OCI-LY7 (cell line): ENCODE data around the gene GALNT14. TPM values are rescaled to one million over a fixed set of nuclear protein-coding genes. Genes with fewer than 3 reads are reported as not detected.

ENCODE experiments used
- BruUV-seq: library from RNA; stranded (reverse); fragments of 400-500 nt; replicated peaks from 2 replicates; lab custom pipeline; 2021; lab: Mats Ljungman, UMichigan
- CTCF ChIA-PET: fragments of 300-600 bp; sonication (Branson Sonifier 250); formaldehyde crosslinking; loops from one replicate; lab custom pipeline; 2022; ENCODE audit warnings: antibody characterized with exemption; ENCODE audit not compliant: unreplicated experiment; lab: Charles Lee
- POLR2A ChIA-PET: fragments of 300-600 bp; sonication (Branson Sonifier 250); formaldehyde crosslinking; loops from one replicate; lab custom pipeline; 2022; ENCODE audit warnings: antibody characterized with exemption; lab: Charles Lee
- DNase-seq: peaks from one replicate; pipeline ENCODE4 v3.0.0-alpha.2; 2015; ENCODE audit warnings: low spot score
- H2AFZ ChIP-seq: fragments of 200-600 bp; sonication (generic), shearing (Covaris generic); 2 replicates; pipeline ENCODE4 v1.6.1; 2014; ENCODE audit warnings: mild to moderate bottlenecking, antibody characterized with exemption, low read length, moderate library complexity
- H3K27ac ChIP-seq: fragments of 200-600 bp; sonication (generic); 2 replicates; pipeline ENCODE4 v1.5.1; 2014; ENCODE audit warnings: mixed run types, low read depth, mild to moderate bottlenecking, moderate library complexity, low read length, inconsistent platforms; ENCODE audit not compliant: poor library complexity, severe bottlenecking
- H3K36me3 ChIP-seq: fragments of 200-600 bp; sonication (generic); 2 replicates; pipeline ENCODE4 v1.6.1; 2014; ENCODE audit warnings: mild to moderate bottlenecking, antibody characterized with exemption, low read length, moderate library complexity, mixed read lengths; ENCODE audit not compliant: insufficient read depth
- H3K4me1 ChIP-seq: fragments of 200-600 bp; sonication (generic); 2 replicates; pipeline ENCODE4 v1.5.1; 2014; ENCODE audit warnings: mild to moderate bottlenecking, low read length; ENCODE audit not compliant: insufficient read depth, poor library complexity, severe bottlenecking
- H3K4me2 ChIP-seq: fragments of 200-600 bp; sonication (generic); 2 replicates; pipeline ENCODE4 v1.6.1; 2014; ENCODE audit warnings: mild to moderate bottlenecking, low read length
- H3K4me3 ChIP-seq: fragments of 200-600 bp; sonication (generic); 2 replicates; pipeline ENCODE4 v1.5.1; 2014; ENCODE audit warnings: mild to moderate bottlenecking, low read depth, low read length; ENCODE audit not compliant: poor library complexity, severe bottlenecking
- H3K79me2 ChIP-seq: fragments of 200-600 bp; sonication (generic); 2 replicates; pipeline ENCODE4 v1.6.1; 2016; ENCODE audit warnings: low read depth, mild to moderate bottlenecking, low read length, moderate library complexity, mixed read lengths; ENCODE audit not compliant: insufficient read depth
- H3K9me2 ChIP-seq: fragments of 200-600 bp; sonication (generic); 2 replicates; pipeline ENCODE4 v1.6.1; 2016; ENCODE audit warnings: mild to moderate bottlenecking, low read length, mixed read lengths; ENCODE audit not compliant: insufficient read depth
- H3K9me3 ChIP-seq: fragments of 200-600 bp; sonication (generic); 2 replicates; pipeline ENCODE4 v1.6.1; 2014; ENCODE audit warnings: mild to moderate bottlenecking, mixed run types, low read length, mixed read lengths
- H4K20me1 ChIP-seq: fragments of 200-600 bp; sonication (generic); 2 replicates; pipeline ENCODE4 v1.6.1; 2014; ENCODE audit warnings: mild to moderate bottlenecking, antibody characterized with exemption, low read length, moderate library complexity, mixed read lengths; ENCODE audit not compliant: insufficient read depth
- EZH2phosphoT487 ChIP-seq: fragments of 200-600 bp; sonication (generic); IDR thresholded peaks from 2 replicates; pipeline ENCODE4 v1.6.1; 2018; ENCODE audit warnings: low read depth, borderline replicate concordance, mild to moderate bottlenecking, mixed run types, antibody characterized with exemption, low read length, moderate library complexity, mixed read lengths
- intact Hi-C: fragments of 100-400 bp; cut with micrococcal nuclease; formaldehyde crosslinking; loops from one replicate; pipeline ENCODE4 v1.10.0; 2022; ENCODE audit not compliant: unreplicated experiment
- total RNA-seq, 2 experiments: library from RNA; depleted of rRNA in 1 of 2; stranded (reverse); fragments of >200 nt in 1 of 2; shearing (Covaris generic) in 1 of 2; gene quantifications; 2 replicates each; pipeline ENCODE4 v1.2.3, GENCODE V29; 2014 to 2022
- TF ChIP-seq, protein P1 (sequence below): fragments of 200-600 bp; sonication (generic); conservative IDR thresholded peaks from 2 replicates; pipeline ENCODE4 v1.5.1; 2014; ENCODE audit warnings: mild to moderate bottlenecking, antibody characterized with exemption, low read length, moderate library complexity, mixed read lengths

The GALNT14 gene
- total RNA-seq, 2 experiments from 2014 or later, result 14.8 to 25.6 TPM

DNA sequence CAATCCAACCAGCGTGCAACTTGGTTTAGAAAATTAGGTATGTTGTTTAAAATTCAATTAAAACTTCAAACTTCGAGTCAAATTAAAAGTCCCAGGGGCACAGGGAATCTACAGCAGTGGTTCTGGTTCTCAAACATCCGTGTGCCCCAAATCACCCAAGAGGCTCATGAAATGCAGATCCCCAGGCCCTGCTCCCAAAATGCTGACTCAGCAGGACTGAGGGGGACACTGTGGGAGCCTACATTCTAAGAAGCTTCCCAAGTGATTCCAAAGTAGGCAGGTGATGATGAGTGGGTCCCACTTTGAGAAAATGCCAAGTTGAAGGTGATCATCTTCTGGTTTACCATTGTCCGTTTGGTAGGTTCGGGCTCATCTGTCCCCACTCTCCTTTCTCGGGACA, 82.3 kb downstream of the GALNT14 start:
- Histone ChIP-seq H3K4me2 (no peak overlapping the region), H3K36me3 (no peaks in the 10 kb centered on the region), H3K9me2 (no peaks in the 10 kb centered on the region), H3K4me3 (no peak overlapping the region), H3K9me3 (no peaks in the 10 kb centered on the region), H3K4me1 (no peaks in the 10 kb centered on the region), H2AFZ (no peak overlapping the region), H3K79me2 (no peaks in the 10 kb centered on the region), H3K27ac (no peak overlapping the region), H4K20me1 (no peaks in the 10 kb centered on the region)
- TF ChIP-seq, protein P1, sequence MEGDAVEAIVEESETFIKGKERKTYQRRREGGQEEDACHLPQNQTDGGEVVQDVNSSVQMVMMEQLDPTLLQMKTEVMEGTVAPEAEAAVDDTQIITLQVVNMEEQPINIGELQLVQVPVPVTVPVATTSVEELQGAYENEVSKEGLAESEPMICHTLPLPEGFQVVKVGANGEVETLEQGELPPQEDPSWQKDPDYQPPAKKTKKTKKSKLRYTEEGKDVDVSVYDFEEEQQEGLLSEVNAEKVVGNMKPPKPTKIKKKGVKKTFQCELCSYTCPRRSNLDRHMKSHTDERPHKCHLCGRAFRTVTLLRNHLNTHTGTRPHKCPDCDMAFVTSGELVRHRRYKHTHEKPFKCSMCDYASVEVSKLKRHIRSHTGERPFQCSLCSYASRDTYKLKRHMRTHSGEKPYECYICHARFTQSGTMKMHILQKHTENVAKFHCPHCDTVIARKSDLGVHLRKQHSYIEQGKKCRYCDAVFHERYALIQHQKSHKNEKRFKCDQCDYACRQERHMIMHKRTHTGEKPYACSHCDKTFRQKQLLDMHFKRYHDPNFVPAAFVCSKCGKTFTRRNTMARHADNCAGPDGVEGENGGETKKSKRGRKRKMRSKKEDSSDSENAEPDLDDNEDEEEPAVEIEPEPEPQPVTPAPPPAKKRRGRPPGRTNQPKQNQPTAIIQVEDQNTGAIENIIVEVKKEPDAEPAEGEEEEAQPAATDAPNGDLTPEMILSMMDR, result no peak
- no peak for TF ChIP-seq EZH2phosphoT487
- BruUV-seq, result no TSS peak
- intact Hi-C loops, result no loop called here
- POLR2A ChIA-PET, result interaction anchor here (1.0 kb wide), 1 partner anchor 27 kb away, joined by 4 read pairs; no protein-coding TSS in a partner anchor
- CTCF ChIA-PET, result no interaction called here
- DNase-seq, result no peak

DNA sequence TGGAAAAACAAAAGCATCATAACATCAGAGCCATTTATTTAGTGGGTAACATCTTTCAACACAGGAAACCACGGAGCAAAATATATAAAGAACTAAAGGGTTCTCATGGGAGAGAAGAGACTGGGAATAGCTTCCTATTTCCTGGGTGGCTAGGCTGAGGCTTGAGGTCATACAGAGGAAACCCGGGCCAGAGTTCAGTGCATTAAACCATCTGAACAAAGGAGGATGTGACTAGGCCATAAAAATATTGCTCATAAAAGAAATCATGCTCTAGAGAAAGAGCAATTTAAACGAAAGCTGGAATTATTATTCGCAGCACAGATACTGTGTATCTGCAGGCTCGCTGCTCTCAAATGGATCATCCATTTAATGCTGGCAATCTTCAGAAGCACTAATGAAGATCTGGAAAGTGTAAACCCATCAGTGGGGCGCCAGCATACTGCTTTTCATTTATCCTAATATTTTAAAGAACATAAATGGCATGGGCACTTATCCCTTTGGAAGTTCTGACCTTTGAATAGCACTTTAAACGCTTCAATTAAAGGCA, 83.3 kb downstream of the GALNT14 start:
- Histone ChIP-seq H3K36me3 (no peaks in the 10 kb centered on the region), H3K4me2 (no peak overlapping the region), H3K4me1 (no peaks in the 10 kb centered on the region), H3K4me3 (no peak overlapping the region), H3K79me2 (no peaks in the 10 kb centered on the region), H4K20me1 (no peaks in the 10 kb centered on the region), H2AFZ (no peak overlapping the region), H3K27ac (no peak overlapping the region), H3K9me3 (no peaks in the 10 kb centered on the region), H3K9me2 (no peaks in the 10 kb centered on the region)
- intact Hi-C loops, result no loop called here
- ChIA-PET CTCF (no interaction called here), POLR2A (interaction anchor here (1.0 kb wide), 1 partner anchor 26 kb away, joined by 4 read pairs; no protein-coding TSS in a partner anchor)
- no TSS peak for BruUV-seq
- TF ChIP-seq, protein P1, result no peak
- TF ChIP-seq EZH2phosphoT487, result no peak
- DNase-seq, result no peak
